WTC11 (cell line): ENCODE data around the gene TMEM256.

ENCODE experiments used
- ATF1 ChIP-seq: sonication (generic); formaldehyde crosslinking; IDR thresholded peaks from 2 replicates; pipeline ENCODE4 v1.8.1; 2023; ENCODE audit warnings: mild to moderate bottlenecking, moderate library complexity, missing genetic modification reagents
- CTCF ChIP-seq: fragments of 200-600 bp; IDR thresholded peaks from 2 replicates; pipeline ENCODE4 v1.8.0; 2022; ENCODE audit warnings: antibody characterized with exemption
- E2F4 ChIP-seq: sonication (generic); formaldehyde crosslinking; IDR thresholded peaks from 2 replicates; pipeline ENCODE4 v1.8.1; 2022; ENCODE audit warnings: low read depth, mild to moderate bottlenecking, moderate library complexity, missing genetic modification reagents, borderline replicate concordance
- ETV6 ChIP-seq: sonication (generic); formaldehyde crosslinking; IDR thresholded peaks from 2 replicates; pipeline ENCODE4 v1.8.1; 2022; ENCODE audit warnings: mild to moderate bottlenecking, missing genetic modification reagents
- FOXP4 ChIP-seq: sonication (generic); formaldehyde crosslinking; IDR thresholded peaks from 2 replicates; pipeline ENCODE4 v1.8.0; 2022; ENCODE audit warnings: mild to moderate bottlenecking, missing genetic modification reagents
- HMGXB4 ChIP-seq: sonication (generic); formaldehyde crosslinking; IDR thresholded peaks from 2 replicates; pipeline ENCODE4 v1.8.1; 2023; ENCODE audit warnings: mild to moderate bottlenecking, moderate library complexity, missing genetic modification reagents
- JUN ChIP-seq: sonication (generic); formaldehyde crosslinking; IDR thresholded peaks from 2 replicates; pipeline ENCODE4 v1.8.0; 2023; ENCODE audit warnings: mild to moderate bottlenecking, missing genetic modification reagents
- NFE2L1 ChIP-seq: sonication (generic); formaldehyde crosslinking; IDR thresholded peaks from 2 replicates; pipeline ENCODE4 v1.8.1; 2023; ENCODE audit warnings: missing genetic modification reagents
- SMAD4 ChIP-seq: sonication (generic); formaldehyde crosslinking; IDR thresholded peaks from 2 replicates; pipeline ENCODE4 v1.8.0; 2022; ENCODE audit warnings: mild to moderate bottlenecking, missing genetic modification reagents
- TCF7 ChIP-seq: sonication (generic); formaldehyde crosslinking; IDR thresholded peaks from 2 replicates; pipeline ENCODE4 v1.8.0; 2022; ENCODE audit warnings: mild to moderate bottlenecking, low read depth, missing genetic modification reagents, moderate library complexity
- TEAD4 ChIP-seq: sonication (generic); formaldehyde crosslinking; IDR thresholded peaks from 2 replicates; pipeline ENCODE4 v1.8.0; 2022; ENCODE audit warnings: mild to moderate bottlenecking, missing genetic modification reagents
- ZNF121 ChIP-seq: sonication (generic); formaldehyde crosslinking; IDR thresholded peaks from 2 replicates; pipeline ENCODE4 v1.8.0; 2023; ENCODE audit warnings: missing genetic modification reagents
- ZNF232 ChIP-seq: sonication (generic); formaldehyde crosslinking; IDR thresholded peaks from 2 replicates; pipeline ENCODE4 v1.8.0; 2022; ENCODE audit warnings: mild to moderate bottlenecking, missing genetic modification reagents
- ZNF671 ChIP-seq: fragments of 250-450 bp; sonication (Bioruptor Pico); IDR thresholded peaks from 2 replicates; pipeline ENCODE4 v1.8.0; 2021; ENCODE audit warnings: mild to moderate bottlenecking

- TF ChIP-seq CTCF (no peak), JUN (CRISPR knock-in tag) (no peak), NFE2L1 (CRISPR knock-in tag) (no peak), E2F4 (CRISPR knock-in tag) (no peak), ZNF232 (CRISPR knock-in tag) (no peak), ZNF671 (CRISPR knock-in tag) (no peak), TCF7 (CRISPR knock-in tag) (no peak), ZNF121 (no peak), ETV6 (no peak), ATF1 (CRISPR knock-in tag) (no peak), TEAD4 (no peak), SMAD4 (no peak), HMGXB4 (CRISPR knock-in tag) (no peak), FOXP4 (CRISPR knock-in tag) (no peak)
Measured at GRCh38 chr17:7356756-7357155, 47.1 kb downstream of the TMEM256 start.
